GM12878 (cell line): Measurements from ENCODE around the gene ZNF823.

Source experiments
- ESRRA ChIP-seq: IDR thresholded peaks from 2 replicates; pipeline ENCODE4 v1.6.1; 2012; ENCODE audit warnings: mild to moderate bottlenecking, low read length, improper control_type of control experiment
- JUNB ChIP-seq: IDR thresholded peaks from 2 replicates; pipeline ENCODE4 v1.6.1; 2016; ENCODE audit warnings: antibody characterized with exemption, mild to moderate bottlenecking
- RUNX3 ChIP-seq: IDR thresholded peaks from 2 replicates; pipeline ENCODE4 v1.6.1; 2012; ENCODE audit warnings: low read length, inconsistent platforms
- TF ChIP-seq, protein P1 (sequence below), 3 experiments: IDR thresholded peaks in 2 of 3; conservative IDR thresholded peaks in 1 of 3; 2 replicates each; pipeline ENCODE4 v1.5.1; 2011; ENCODE audit warnings: low read depth in 3 of 3, low read length in 3 of 3, mild to moderate bottlenecking in 3 of 3, control low read depth in 2 of 3, moderate library complexity in 2 of 3, inconsistent platforms in 1 of 3, mixed read lengths in 1 of 3; ENCODE audit not compliant: control insufficient read depth in 2 of 3, insufficient read depth in 1 of 3; ENCODE audit errors: extremely low read depth in 1 of 3
- TF ChIP-seq, protein P2 (sequence below): IDR thresholded peaks from 2 replicates; pipeline ENCODE4 v1.6.1; 2012; ENCODE audit warnings: low read depth, low read length, improper control_type of control experiment
- TF ChIP-seq, protein P3 (sequence below): IDR thresholded peaks from 2 replicates; pipeline ENCODE4 v1.6.1; 2011; ENCODE audit warnings: borderline replicate concordance, low read depth, mild to moderate bottlenecking, moderate library complexity, mixed read lengths, low read length; ENCODE audit not compliant: insufficient read depth; ENCODE audit errors: extremely low read length

DNA sequence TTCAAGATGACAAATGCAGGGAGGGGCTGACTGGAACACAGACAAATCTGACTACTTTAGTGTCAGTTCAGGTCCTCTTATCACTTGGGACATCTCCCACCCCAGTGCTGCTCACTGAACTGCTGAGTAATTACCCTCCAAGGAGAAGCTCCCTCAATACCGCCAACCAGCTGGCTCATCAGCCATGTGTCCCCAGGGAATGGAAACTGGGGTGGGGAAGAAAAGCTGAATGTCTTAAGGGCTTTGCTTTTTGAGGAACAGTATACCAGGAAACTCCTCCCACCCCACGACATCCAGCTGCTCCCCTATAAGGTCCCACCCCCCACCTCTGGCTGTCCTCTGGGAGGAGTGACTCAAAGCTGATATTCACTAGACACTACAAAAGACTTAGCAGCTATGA lies 2.0 kb downstream of the ZNF823 start:
- TF ChIP-seq ESRRA: no peak
- TF ChIP-seq, protein P1, sequence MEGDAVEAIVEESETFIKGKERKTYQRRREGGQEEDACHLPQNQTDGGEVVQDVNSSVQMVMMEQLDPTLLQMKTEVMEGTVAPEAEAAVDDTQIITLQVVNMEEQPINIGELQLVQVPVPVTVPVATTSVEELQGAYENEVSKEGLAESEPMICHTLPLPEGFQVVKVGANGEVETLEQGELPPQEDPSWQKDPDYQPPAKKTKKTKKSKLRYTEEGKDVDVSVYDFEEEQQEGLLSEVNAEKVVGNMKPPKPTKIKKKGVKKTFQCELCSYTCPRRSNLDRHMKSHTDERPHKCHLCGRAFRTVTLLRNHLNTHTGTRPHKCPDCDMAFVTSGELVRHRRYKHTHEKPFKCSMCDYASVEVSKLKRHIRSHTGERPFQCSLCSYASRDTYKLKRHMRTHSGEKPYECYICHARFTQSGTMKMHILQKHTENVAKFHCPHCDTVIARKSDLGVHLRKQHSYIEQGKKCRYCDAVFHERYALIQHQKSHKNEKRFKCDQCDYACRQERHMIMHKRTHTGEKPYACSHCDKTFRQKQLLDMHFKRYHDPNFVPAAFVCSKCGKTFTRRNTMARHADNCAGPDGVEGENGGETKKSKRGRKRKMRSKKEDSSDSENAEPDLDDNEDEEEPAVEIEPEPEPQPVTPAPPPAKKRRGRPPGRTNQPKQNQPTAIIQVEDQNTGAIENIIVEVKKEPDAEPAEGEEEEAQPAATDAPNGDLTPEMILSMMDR (IDR thresholded peaks at IDR 0.05 in 2 of 3, conservative IDR thresholded peaks at IDR 0.05 in 1 of 3; ENCODE audit: control insufficient read depth in 2 of 3, extremely low read depth in 1 of 3, insufficient read depth in 1 of 3, low read depth in 3 of 3, low read length in 3 of 3): no peak
- TF ChIP-seq, protein P2, sequence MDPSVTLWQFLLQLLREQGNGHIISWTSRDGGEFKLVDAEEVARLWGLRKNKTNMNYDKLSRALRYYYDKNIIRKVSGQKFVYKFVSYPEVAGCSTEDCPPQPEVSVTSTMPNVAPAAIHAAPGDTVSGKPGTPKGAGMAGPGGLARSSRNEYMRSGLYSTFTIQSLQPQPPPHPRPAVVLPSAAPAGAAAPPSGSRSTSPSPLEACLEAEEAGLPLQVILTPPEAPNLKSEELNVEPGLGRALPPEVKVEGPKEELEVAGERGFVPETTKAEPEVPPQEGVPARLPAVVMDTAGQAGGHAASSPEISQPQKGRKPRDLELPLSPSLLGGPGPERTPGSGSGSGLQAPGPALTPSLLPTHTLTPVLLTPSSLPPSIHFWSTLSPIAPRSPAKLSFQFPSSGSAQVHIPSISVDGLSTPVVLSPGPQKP: no peak
- TF ChIP-seq RUNX3: no peak
- no peak for TF ChIP-seq JUNB
- TF ChIP-seq, protein P3, sequence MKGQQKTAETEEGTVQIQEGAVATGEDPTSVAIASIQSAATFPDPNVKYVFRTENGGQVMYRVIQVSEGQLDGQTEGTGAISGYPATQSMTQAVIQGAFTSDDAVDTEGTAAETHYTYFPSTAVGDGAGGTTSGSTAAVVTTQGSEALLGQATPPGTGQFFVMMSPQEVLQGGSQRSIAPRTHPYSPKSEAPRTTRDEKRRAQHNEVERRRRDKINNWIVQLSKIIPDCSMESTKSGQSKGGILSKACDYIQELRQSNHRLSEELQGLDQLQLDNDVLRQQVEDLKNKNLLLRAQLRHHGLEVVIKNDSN: no peak
